ENCODE results near the gene PTGR1.
A peak's percentile ranks its signal among the peaks of the same experiment; 100 is the strongest.

PTGR1 gene

DNA sequence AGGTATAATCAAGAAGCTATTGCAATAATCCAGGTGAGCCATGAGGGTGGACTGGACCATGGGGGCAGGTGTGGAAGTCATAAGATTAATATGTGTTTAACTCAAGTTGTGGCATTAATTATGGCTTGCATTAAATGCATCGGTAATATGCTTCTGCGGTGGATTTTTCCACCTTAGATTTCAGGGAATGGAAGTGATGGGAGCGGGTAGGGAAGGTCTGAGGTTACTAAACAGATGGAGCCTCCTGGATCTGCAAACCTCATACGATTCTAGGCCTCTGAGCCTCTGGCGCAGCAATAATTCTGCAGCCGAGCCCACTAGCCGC lies 74.8 kb downstream of the PTGR1 start:
- no peak overlapping the region for H3K27ac ChIP-seq
- DNase-seq (ENCODE audit: low spot score) = no peak
- H3K4me3 ChIP-seq = peak overlapping the region; percentile 88
- TF ChIP-seq, protein P1, sequence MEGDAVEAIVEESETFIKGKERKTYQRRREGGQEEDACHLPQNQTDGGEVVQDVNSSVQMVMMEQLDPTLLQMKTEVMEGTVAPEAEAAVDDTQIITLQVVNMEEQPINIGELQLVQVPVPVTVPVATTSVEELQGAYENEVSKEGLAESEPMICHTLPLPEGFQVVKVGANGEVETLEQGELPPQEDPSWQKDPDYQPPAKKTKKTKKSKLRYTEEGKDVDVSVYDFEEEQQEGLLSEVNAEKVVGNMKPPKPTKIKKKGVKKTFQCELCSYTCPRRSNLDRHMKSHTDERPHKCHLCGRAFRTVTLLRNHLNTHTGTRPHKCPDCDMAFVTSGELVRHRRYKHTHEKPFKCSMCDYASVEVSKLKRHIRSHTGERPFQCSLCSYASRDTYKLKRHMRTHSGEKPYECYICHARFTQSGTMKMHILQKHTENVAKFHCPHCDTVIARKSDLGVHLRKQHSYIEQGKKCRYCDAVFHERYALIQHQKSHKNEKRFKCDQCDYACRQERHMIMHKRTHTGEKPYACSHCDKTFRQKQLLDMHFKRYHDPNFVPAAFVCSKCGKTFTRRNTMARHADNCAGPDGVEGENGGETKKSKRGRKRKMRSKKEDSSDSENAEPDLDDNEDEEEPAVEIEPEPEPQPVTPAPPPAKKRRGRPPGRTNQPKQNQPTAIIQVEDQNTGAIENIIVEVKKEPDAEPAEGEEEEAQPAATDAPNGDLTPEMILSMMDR (IDR thresholded peaks at IDR 0.05) = no peak

DNA sequence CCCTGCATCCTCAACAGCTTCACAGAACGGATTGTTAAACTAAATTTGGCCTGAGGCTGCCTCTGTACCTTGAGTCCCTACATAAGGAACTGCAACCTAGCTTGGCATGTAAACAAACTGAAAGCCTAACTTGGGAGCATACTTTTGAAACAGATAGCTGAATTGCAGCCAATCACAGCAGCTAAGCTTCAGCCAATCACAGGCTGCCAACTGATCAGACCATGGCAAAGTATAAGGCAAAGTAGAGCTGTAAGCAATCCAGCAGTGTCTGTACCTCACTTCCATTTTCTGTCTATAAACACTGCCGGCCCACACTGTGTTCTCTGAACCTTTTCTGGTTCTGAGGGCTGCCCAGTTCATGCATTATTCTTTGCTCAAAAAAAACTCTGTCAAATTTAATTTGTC lies 83.4 kb downstream of the PTGR1 start:
- TF ChIP-seq, protein P1 (IDR thresholded peaks at IDR 0.05) = no peak
- DNase-seq (ENCODE audit: low spot score) = no peak
- Histone ChIP-seq H3K27ac (no peak overlapping the region), H3K4me3 (no peak overlapping the region)

DNA sequence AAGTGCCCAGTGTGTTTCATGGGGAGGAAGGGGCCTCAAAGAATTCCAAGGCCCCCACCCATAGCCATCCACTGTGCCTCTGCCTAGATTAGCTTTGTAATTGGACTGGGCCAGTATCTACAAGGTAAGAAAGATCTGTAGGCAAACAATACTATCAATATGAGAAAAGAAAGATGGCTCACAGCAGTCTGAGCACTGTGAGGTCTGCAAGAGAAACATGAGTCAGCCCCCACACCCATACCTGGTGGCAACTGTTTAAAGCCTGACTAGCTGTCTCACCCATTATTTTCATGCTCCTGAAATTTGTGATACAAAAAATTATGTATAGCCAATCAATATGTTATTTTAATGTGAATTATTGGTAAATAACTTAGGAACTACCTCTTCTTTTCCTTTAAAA lies 84.5 kb downstream of the PTGR1 start:
- Histone ChIP-seq H3K27ac (no peak overlapping the region), H3K4me3 (no peak overlapping the region)
- no peak for DNase-seq (ENCODE audit: low spot score)
- TF ChIP-seq, protein P1 (IDR thresholded peaks at IDR 0.05) = no peak
